Cardiac fibroblast (primary cell): ENCODE data around the gene CDT1.

Experiments used
- DNase-seq, 2 donors: peaks; one replicate each; pipeline versions ENCODE4 v3.0.0 to v3.0.0-alpha.2; 2010; ENCODE audit warnings: low read depth in 2 of 2
- H3K4me3 ChIP-seq, 2 donors: replicated peaks in 1 of 2; 1 replicate in 1 of 2; 2 replicates in 1 of 2; pipeline ENCODE4 v1.5.1; 2011; ENCODE audit warnings: low read depth in 2 of 2, low read length in 2 of 2, mild to moderate bottlenecking in 2 of 2, moderate library complexity in 1 of 2
- CTCF ChIP-seq: IDR thresholded peaks from one replicate; pipeline ENCODE4 v1.5.1; 2011; ENCODE audit warnings: low read depth, mild to moderate bottlenecking, low read length, inconsistent platforms

The CDT1 gene

DNA sequence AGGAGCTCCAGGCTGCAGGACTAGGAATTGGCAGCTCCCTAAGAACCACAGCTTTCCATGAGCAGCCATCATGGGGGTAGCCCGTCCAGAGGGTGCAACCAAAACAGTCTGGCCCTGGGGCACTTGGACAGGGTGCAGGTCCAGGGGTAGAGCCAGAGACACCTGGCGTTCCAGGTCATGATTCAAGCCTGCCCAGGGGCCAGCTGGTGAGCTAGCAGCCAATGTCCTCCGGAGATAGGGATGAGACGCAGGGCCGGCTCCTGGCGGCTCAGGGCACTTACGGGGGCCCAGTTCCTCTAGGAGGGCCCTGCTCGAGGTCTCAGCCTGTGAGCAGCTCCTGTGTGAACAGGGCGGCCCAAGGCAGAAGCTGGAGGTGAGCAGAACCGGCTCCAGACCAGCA lies 40.6 kb upstream of the CDT1 start:
- TF ChIP-seq CTCF: no peak
- DNase-seq: no peak
- no peak overlapping the region for H3K4me3 ChIP-seq

DNA sequence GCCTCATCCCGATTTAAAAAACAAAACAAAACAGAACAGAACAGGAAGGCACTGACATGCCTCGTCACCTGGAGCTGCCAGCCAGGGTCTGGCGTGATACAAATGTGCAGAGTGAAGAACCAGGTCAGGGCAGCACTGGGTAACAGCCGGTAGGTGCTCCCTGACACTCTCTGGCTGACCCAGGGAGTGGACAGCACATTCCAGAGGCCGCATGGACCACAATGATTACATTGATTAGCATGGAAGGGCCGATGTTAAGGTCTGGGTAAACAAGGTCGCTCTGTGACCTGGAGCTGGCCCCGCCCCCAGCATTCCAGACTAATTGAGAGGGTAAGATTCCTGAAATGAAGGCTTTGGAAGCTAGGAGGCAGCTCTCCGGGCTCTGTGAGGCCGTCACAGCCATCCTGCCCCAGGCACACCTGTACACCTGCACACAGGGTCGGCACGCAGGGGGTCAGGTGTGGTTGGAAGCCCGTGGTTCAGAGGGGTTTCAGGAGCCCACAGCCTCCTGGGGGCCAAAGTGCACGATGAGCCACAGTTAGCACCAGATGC lies 40.0 kb upstream of the CDT1 start:
- no peak for DNase-seq
- no peak for TF ChIP-seq CTCF
- H3K4me3 ChIP-seq: no peak overlapping the region

GRCh38 chr16:88764080-88764479 lies 39.5 kb upstream of the CDT1 start:
- no peak for DNase-seq
- no peak overlapping the region for H3K4me3 ChIP-seq
- no peak for TF ChIP-seq CTCF

DNA sequence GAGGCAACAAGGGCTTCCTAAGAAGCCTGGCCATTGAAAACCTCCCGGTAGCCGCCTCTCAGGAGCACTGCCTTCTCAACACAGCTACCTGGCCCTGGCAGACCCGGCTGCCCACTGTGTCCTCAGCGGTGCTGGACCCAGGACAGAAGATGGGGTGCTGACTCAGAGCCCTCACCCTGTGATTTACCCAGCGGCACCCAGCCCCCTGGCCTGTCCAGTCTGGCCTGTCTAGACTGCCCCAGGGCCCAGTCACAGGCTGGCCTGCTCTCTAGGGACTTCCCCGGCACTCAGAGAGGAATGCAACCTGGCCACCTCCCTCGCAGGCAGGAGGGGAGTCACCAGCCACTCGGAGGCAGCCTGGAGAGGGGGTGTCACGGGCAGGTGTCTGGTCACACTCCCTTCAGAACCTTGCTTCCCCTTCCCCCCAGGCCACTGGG lies 38.7 kb upstream of the CDT1 start:
- no peak overlapping the region for H3K4me3 ChIP-seq
- peak in 1 of 2 donors; percentile 30 for DNase-seq
- no peak for TF ChIP-seq CTCF

DNA sequence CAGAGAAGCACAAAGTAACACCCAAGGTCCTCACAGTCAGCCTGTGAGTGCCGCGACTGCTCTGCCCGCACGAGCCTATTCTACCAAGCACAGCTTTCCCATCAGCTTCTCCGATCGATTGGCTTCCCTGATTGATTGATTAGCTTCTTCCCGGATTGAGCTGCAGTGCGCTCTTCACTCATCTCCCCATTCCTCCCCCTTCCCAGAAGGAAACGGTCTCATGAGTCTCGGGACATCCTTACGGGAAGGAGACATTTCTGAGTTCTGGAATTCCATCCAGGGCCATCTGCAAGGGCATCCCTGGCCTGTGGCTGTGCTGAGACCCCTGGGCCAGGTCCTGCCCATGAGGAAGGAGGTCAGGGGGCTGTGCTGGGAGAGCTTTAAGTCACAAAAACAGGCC lies 36.6 kb upstream of the CDT1 start:
- DNase-seq: no peak
- H3K4me3 ChIP-seq: no peak overlapping the region
- no peak for TF ChIP-seq CTCF

DNA sequence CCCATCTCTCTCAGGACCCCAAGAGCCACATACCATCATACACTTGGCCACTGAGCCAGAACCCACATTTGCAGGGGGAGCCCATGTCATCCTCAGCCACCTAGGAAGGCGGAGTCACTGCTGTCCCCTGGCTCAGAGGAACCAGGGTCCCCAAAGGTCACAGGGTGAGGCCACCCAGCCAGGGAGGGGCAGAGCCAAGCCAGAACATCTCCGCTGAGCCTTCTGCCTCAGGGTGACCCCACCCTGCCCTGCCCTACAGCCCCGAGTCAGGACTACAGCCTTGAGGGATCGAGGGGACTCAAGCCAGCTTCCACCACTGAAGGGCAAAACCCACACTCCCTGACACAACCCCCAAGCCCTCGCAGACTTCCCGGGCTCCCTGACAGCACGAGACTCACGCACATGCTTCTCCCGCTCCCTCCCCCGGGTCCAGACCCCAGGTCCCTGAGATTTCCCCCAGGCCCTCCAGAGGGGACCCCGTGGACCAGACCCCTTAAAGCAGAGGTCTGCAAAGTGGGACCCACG lies 36.0 kb upstream of the CDT1 start:
- no peak for DNase-seq
- H3K4me3 ChIP-seq: no peak overlapping the region
- TF ChIP-seq CTCF: no peak
